GM12878 (cell line): Measurements from ENCODE around the gene LDLRAD4. TPM values are rescaled to one million over a fixed set of nuclear protein-coding genes. Genes with fewer than 3 reads are reported as not detected.

ENCODE experiments used
- ATAC-seq: fragments of 200-7000 bp; cut with Tn5 transposase; 3 replicates; pipeline ENCODE4 v1.9.1; 2020; ENCODE audit warnings: mild to moderate bottlenecking, moderate library complexity
- BruUV-seq: library from RNA; stranded (reverse); fragments of 400-500 nt; replicated peaks from 2 replicates; lab custom pipeline; 2021; lab: Mats Ljungman, UMichigan
- CTCF ChIA-PET: fragments of 300-600 bp; sonication (Branson Sonifier 250); formaldehyde crosslinking; extraction: SDS; loops from one replicate; lab custom pipeline; 2021; ENCODE audit warnings: inconsistent platforms; lab: Yijun Ruan, JAX
- POLR2A ChIA-PET: fragments of 350-600 bp; formaldehyde crosslinking; extraction: SDS; loops from one replicate; lab custom pipeline; 2021; ENCODE audit warnings: inconsistent platforms; lab: Charles Lee
- RAD21 ChIA-PET: fragments of 300-600 bp; sonication (Branson Sonifier 250); formaldehyde crosslinking; loops from one replicate; lab custom pipeline; 2023; ENCODE audit warnings: antibody characterized with exemption; ENCODE audit not compliant: unreplicated experiment; lab: Charles Lee
- SMC1A ChIA-PET: fragments of 300-600 bp; sonication (Branson Sonifier 250); formaldehyde crosslinking; loops from one replicate; lab custom pipeline; 2023; ENCODE audit not compliant: unreplicated experiment, uncharacterized antibody; lab: Charles Lee
- DNase-seq: peaks from one replicate; pipeline ENCODE4 v3.0.0-alpha.2; 2011; ENCODE audit warnings: low read depth, low spot score
- FAIRE-seq: peaks from 3 replicates; lab custom pipeline; 2011; peaks lifted over from hg19 to GRCh38; lab: Jason Lieb, UNC
- H2AFZ ChIP-seq: 2 replicates; pipeline ENCODE4 v1.6.0; 2011; ENCODE audit warnings: low read depth, low read length, control low read depth; ENCODE audit not compliant: control insufficient read depth
- H3K27ac ChIP-seq: 2 replicates; pipeline ENCODE4 v1.5.1; 2011; ENCODE audit warnings: control low read depth; ENCODE audit not compliant: control insufficient read depth, insufficient read depth
- H3K27me3 ChIP-seq, 2 experiments: replicated peaks in 1 of 2; 2 replicates each; pipeline versions ENCODE4 v1.6.0 to v1.6.1; 2011; ENCODE audit warnings: low read length in 1 of 2; ENCODE audit not compliant: control insufficient read depth in 2 of 2, insufficient read depth in 2 of 2
- H3K36me3 ChIP-seq, 2 experiments: 2 replicates each; pipeline ENCODE4 v1.5.1; 2011; ENCODE audit warnings: low read length in 1 of 2; ENCODE audit not compliant: control insufficient read depth in 2 of 2, insufficient read depth in 2 of 2
- H3K4me1 ChIP-seq: 2 replicates; pipeline ENCODE4 v1.6.1; 2011; ENCODE audit warnings: mild to moderate bottlenecking, low read length, moderate library complexity, mixed read lengths; ENCODE audit not compliant: control insufficient read depth, insufficient read depth
- H3K4me2 ChIP-seq: 2 replicates; pipeline ENCODE4 v1.6.0; 2011; ENCODE audit warnings: control low read depth; ENCODE audit not compliant: control insufficient read depth, insufficient read depth
- H3K4me3 ChIP-seq: fragments of 200-600 bp; sonication (generic); 2 replicates; pipeline ENCODE4 v1.5.1; 2016
- H3K79me2 ChIP-seq: 2 replicates; pipeline ENCODE4 v1.6.0; 2011; ENCODE audit warnings: low read length; ENCODE audit not compliant: control insufficient read depth, insufficient read depth
- H3K9ac ChIP-seq: 2 replicates; pipeline ENCODE4 v1.8.0; 2011; ENCODE audit warnings: low read length, control low read depth, mixed read lengths; ENCODE audit not compliant: control insufficient read depth, insufficient read depth
- H3K9me3 ChIP-seq: replicated peaks from 3 replicates; pipeline ENCODE4 v1.5.1; 2011; ENCODE audit warnings: mild to moderate bottlenecking, low read length; ENCODE audit not compliant: control insufficient read depth, insufficient read depth
- H4K20me1 ChIP-seq: 2 replicates; pipeline ENCODE4 v1.6.0; 2011; ENCODE audit not compliant: control insufficient read depth, insufficient read depth
- ASH2L ChIP-seq: fragments of 300-600, 200-600 bp; sonication (generic); IDR thresholded peaks from 2 replicates; pipeline ENCODE4 v1.6.1; 2017; ENCODE audit warnings: low read depth, mild to moderate bottlenecking, borderline replicate concordance
- BCL11A ChIP-seq: IDR thresholded peaks from 2 replicates; pipeline ENCODE4 v1.6.1; 2011; ENCODE audit warnings: low read depth, low read length
- CBX3 ChIP-seq: fragments of 200-600 bp; sonication (generic); IDR thresholded peaks from 2 replicates; pipeline ENCODE4 v1.6.1; 2016; ENCODE audit warnings: low read depth, borderline replicate concordance
- CBX5 ChIP-seq: sonication (generic); IDR thresholded peaks from 2 replicates; pipeline ENCODE4 v1.6.1; 2016; ENCODE audit warnings: low read depth, moderate library complexity, mild to moderate bottlenecking, inconsistent platforms
- CHD1 ChIP-seq: IDR thresholded peaks from 2 replicates; pipeline ENCODE4 v1.6.1; 2012; ENCODE audit warnings: low read depth, low read length, improper control_type of control experiment
- CTCF ChIP-seq, 3 experiments: IDR thresholded peaks in 2 of 3; conservative IDR thresholded peaks in 1 of 3; 2 replicates each; pipeline ENCODE4 v1.5.1; 2011; ENCODE audit warnings: low read depth in 3 of 3, low read length in 3 of 3, mild to moderate bottlenecking in 3 of 3, control low read depth in 2 of 3, moderate library complexity in 2 of 3, inconsistent platforms in 1 of 3, mixed read lengths in 1 of 3; ENCODE audit not compliant: control insufficient read depth in 2 of 3, insufficient read depth in 1 of 3; ENCODE audit errors: extremely low read depth in 1 of 3
- HDAC6 ChIP-seq: fragments of 200-600 bp; sonication (generic); IDR thresholded peaks from one replicate; pipeline ENCODE4 v1.8.0; 2017; ENCODE audit warnings: antibody characterized with exemption; ENCODE audit not compliant: unreplicated experiment
- MTA3 ChIP-seq: IDR thresholded peaks from 2 replicates; pipeline ENCODE4 v1.6.1; 2012; ENCODE audit warnings: low read length, inconsistent platforms, borderline replicate concordance
- TARDBP ChIP-seq: IDR thresholded peaks from 2 replicates; pipeline ENCODE4 v1.6.1; 2016; ENCODE audit warnings: borderline replicate concordance
- YBX1 ChIP-seq: fragments of 450-650 bp; IDR thresholded peaks from 2 replicates; pipeline ENCODE4 v1.6.1; 2016; ENCODE audit warnings: antibody characterized with exemption
- ZZZ3 ChIP-seq: IDR thresholded peaks from 2 replicates; pipeline ENCODE4 v1.6.1; 2011; ENCODE audit warnings: low read depth; ENCODE audit not compliant: control insufficient read depth, insufficient read length
- WGBS: methylation state at CpG from one replicate; pipeline ENCODE4 v1.1.6; 2016; ENCODE audit warnings: low lambda C conversion rate; ENCODE audit not compliant: insufficient replicate concordance, insufficient coverage; ENCODE audit errors: missing lambda C conversion rate; 5-methylcytosine and 5-hydroxymethylcytosine counted together
- in situ Hi-C: fragments of 300-500 bp; cut with MboI; formaldehyde crosslinking; loops from 9 replicates; pipeline ENCODE4 v1.14.3; 2018; ENCODE audit warnings: mixed read lengths
- intact Hi-C: fragments of 100-400 bp; cut with micrococcal nuclease; formaldehyde crosslinking; loops from one replicate; pipeline ENCODE4 v1.14.2; 2022; ENCODE audit not compliant: unreplicated experiment
- polyA plus RNA-seq, 11 experiments: library from polyadenylated mRNA; depleted of rRNA in 4 of 11; unstranded in 6 of 11; stranded (reverse) in 5 of 11; fragments of >200 nt; fragmentation: Nextera tagmentation in 4 of 11; fragmentation: Illumina TruSeq in 1 of 11; extraction: Ambion mirVana in 4 of 11; extraction: Trizol in 1 of 11; gene quantifications; 1 replicate in 1 of 11; 2 replicates in 10 of 11; pipeline versions ENCODE4 v1.2.1 to v1.2.3, GENCODE V29; 2011 to 2016; ENCODE audit warnings: inconsistent platforms in 2 of 11, missing spikeins in 2 of 11, low read depth in 1 of 11
- total RNA-seq, 4 experiments: library from RNA; depleted of rRNA in 3 of 4; stranded (reverse); fragments of >200 nt in 3 of 4; fragmentation: Illumina TruSeq in 1 of 4; extraction: Trizol in 1 of 4; gene quantifications; 2 replicates each; pipeline versions ENCODE4 v1.2.1 to v1.2.3, GENCODE V29; 2013 to 2021

Gene LDLRAD4
- total and polyA plus RNA-seq, 10 of the 15 experiments (the other 5 are each of a cell fraction or from before 2014, with no cell fraction given), result 2.7 to 16.8 (median 11.2) TPM

DNA sequence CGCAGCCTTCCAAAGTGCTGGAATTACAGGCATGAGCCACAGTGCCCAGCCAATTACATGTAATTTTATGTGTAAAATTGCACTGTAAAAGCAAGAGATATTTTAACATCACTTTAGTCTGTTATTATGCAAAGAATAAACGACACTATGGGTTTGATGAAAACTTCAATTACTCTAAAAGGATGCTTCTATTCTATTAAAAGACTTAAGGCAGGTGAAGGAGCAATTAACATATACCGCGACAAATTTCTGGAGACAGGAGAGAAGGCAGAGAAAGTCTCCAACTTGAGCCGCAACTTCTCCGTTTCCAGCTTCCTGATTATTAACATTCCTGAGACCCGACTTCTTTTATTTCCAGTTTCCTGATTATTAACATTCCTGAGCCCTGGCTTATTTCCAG lies 454.1 kb downstream of the LDLRAD4 start:
- DNase-seq, result no peak
- POLR2A ChIA-PET, result no interaction called here
- RAD21 ChIA-PET, result no interaction called here
- in situ Hi-C loops (no loop called here), intact Hi-C loops (no loop called here)
- ATAC-seq, result no peak; the same call in 2 of the 3 replicates
- no TSS peak for BruUV-seq
- Histone ChIP-seq H3K4me2 (no peak overlapping the region), H3K27ac (no peak overlapping the region), H3K4me3 (no peak overlapping the region), H4K20me1 (no peaks in the 10 kb centered on the region), H2AFZ (no peak overlapping the region), H3K79me2 (peaks cover 2% of the 10 kb centered on the region), H3K36me3 (peaks cover 0 to 4% of the 10 kb centered on the region in 2 experiments; a peak in 2 of 4 replicates), H3K4me1 (no peaks in the 10 kb centered on the region), H3K9ac (no peak overlapping the region), H3K9me3 (no peaks in the 10 kb centered on the region), H3K27me3 (no peaks in the 10 kb centered on the region)
- TF ChIP-seq YBX1, result no peak
- TF ChIP-seq CBX3, result no peak
- TF ChIP-seq CTCF (IDR thresholded peaks at IDR 0.05 in 2 of 3, conservative IDR thresholded peaks at IDR 0.05 in 1 of 3; ENCODE audit: control insufficient read depth in 2 of 3, extremely low read depth in 1 of 3, insufficient read depth in 1 of 3, low read depth in 3 of 3, low read length in 3 of 3), result no peak
- no peak for TF ChIP-seq ZZZ3
- TF ChIP-seq CBX5, result no peak
- no peak for TF ChIP-seq HDAC6
- TF ChIP-seq ASH2L, result no peak
- no peak for TF ChIP-seq CHD1
- no peak for TF ChIP-seq BCL11A
- no peak for TF ChIP-seq MTA3
- no peak for TF ChIP-seq TARDBP
- no peak for FAIRE-seq
- 90% methylated on average over 7 of the region's 7 CpGs for WGBS
- SMC1A ChIA-PET, result no interaction called here
- CTCF ChIA-PET, result no interaction called here
